GM12873 (cell line): ENCODE data around the gene ADGRL3.

Experiments used
- TF ChIP-seq, protein P1 (sequence below): IDR thresholded peaks from 2 replicates; pipeline ENCODE4 v1.5.1; 2012; ENCODE audit warnings: low read depth, mild to moderate bottlenecking, moderate library complexity, low read length, control low read depth; ENCODE audit not compliant: insufficient read depth; ENCODE audit errors: missing control alignments

ADGRL3 gene

DNA sequence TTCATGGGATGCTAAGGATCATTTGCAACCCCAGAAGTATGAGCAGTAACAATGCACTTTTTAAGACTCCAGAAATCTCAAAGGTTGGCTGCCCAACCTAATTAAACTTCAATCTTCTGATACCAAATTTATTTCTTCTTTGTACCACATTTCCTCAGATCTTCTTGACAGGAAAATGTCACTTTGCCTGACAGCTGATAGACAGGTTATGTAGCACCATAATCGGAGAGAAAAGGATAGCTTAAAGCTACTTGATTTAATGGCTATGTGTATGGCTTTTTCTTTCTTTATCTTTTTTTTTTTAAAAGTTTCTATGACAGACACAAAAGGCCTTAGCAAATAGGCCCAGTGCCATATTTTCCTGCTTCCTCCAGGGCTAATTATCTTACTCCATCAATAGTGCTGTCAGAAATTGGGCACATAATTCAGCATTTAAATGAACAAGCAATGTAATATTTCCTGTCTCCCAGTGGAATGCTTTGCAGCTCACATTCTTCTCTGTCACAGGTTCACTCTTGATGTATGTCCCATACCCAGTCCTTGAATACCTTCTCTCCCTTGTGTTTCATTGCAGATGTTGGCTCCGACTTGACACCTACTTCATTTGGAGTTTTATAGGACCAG is 795.7 kb downstream of the ADGRL3 start:
- TF ChIP-seq, protein P1, sequence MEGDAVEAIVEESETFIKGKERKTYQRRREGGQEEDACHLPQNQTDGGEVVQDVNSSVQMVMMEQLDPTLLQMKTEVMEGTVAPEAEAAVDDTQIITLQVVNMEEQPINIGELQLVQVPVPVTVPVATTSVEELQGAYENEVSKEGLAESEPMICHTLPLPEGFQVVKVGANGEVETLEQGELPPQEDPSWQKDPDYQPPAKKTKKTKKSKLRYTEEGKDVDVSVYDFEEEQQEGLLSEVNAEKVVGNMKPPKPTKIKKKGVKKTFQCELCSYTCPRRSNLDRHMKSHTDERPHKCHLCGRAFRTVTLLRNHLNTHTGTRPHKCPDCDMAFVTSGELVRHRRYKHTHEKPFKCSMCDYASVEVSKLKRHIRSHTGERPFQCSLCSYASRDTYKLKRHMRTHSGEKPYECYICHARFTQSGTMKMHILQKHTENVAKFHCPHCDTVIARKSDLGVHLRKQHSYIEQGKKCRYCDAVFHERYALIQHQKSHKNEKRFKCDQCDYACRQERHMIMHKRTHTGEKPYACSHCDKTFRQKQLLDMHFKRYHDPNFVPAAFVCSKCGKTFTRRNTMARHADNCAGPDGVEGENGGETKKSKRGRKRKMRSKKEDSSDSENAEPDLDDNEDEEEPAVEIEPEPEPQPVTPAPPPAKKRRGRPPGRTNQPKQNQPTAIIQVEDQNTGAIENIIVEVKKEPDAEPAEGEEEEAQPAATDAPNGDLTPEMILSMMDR, result no peak

DNA sequence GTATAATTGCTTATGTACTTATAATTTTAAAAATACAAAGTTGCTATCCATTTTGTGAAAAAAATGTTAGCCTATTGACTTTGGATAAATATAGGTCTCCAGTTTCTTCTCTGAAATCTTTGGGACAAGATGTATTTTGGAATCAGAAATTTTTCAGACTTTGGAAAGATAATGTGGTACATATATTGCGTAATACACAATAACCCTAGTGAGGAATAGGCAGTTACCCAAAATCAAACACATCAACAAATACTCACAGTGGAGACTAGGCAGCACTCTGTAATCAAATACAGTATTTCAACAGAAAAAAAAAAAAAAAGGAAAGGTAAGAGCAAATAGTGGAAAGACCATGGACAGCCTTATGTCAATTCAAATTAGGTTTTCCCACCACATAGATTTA is 796.8 kb downstream of the ADGRL3 start:
- TF ChIP-seq, protein P1, result no peak

GRCh38 chr4:61997831-61998230 is 797.7 kb downstream of the ADGRL3 start:
- TF ChIP-seq, protein P1, result no peak

DNA sequence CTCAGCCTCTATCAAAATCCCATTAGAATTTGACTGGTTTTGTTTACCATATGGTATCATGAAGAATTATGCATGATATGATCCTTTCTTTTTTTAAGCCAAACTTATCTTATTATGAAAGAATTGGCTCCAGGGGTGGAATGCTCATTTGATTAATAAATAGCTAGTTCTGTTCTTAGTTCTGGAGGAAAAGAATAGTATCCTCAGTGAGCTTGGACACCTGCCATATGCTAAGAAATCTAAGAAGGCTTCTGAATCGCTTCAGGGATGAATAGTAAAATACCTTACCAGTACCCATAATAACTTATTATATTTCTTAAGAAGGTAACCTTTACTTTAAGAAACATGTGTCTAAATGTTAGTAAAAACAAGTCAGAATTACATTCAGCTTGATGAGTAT is 803.6 kb downstream of the ADGRL3 start:
- TF ChIP-seq, protein P1, result no peak

DNA sequence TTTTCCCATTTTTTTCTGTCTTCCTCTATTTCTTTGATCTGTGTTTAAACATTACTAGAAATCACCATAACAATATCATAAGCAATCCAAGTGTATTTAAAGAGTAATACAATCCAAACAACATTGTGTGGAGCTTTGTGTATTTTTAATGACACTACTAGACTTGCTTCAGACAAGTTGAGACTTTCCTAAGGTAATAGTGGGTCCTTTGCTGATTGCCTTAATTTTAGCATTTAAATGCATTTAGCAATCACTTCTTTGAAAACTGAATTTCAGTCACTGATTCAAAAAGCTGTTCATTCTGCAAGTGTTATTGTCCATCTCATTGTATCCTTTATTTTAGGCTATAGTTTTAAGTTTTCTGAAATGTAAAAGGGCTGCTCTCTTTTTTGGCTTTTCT is 804.8 kb downstream of the ADGRL3 start:
- TF ChIP-seq, protein P1, result no peak

- TF ChIP-seq, protein P1, result no peak
Observed at GRCh38 chr4:62006108-62006507, 806.0 kb downstream of the ADGRL3 start.

GRCh38 chr4:62015043-62015739 is 815.1 kb downstream of the ADGRL3 start:
- TF ChIP-seq, protein P1, result no peak
